Activated CD8-positive, alpha-beta T cell treated with anti-CD3 and anti-CD28 coated beads, Interleukin-2, amount 10 ng/mL, durations not matched to agents 7 days and 5 days (primary cell): ENCODE measurements around the gene SH2D3C. TPM values are rescaled to one million over a fixed set of nuclear protein-coding genes. Genes with fewer than 3 reads are reported as not detected.

ENCODE experiments used
- ATAC-seq: fragments of 150-1000 bp; cut with Tn5 transposase; one replicate; pipeline ENCODE4 v1.10.0; 2021; ENCODE audit warnings: moderate library complexity
- CTCF ChIA-PET: fragments of 350-600 bp; sonication (Branson Sonifier 250); formaldehyde crosslinking; loops from one replicate; lab custom pipeline; 2021; ENCODE audit warnings: antibody characterized with exemption; lab: Charles Lee
- POLR2A ChIA-PET: fragments of 350-600 bp; sonication (Branson Sonifier 250); formaldehyde crosslinking; loops from one replicate; lab custom pipeline; 2021; ENCODE audit warnings: antibody characterized with exemption; lab: Charles Lee
- DNase-seq: peaks from one replicate; pipeline ENCODE4 v3.0.0-alpha.2; 2020
- H3K27ac Mint-ChIP-seq: one replicate; pipeline ENCODE4 v1.8.0; 2021; ENCODE audit warnings: mild to moderate bottlenecking, mixed read lengths
- H3K27me3 Mint-ChIP-seq: one replicate; pipeline ENCODE4 v1.8.0; 2021; ENCODE audit warnings: low read depth, mixed read lengths
- H3K36me3 Mint-ChIP-seq: one replicate; pipeline ENCODE4 v1.8.0; 2021; ENCODE audit warnings: low read depth, mixed read lengths
- H3K4me1 Mint-ChIP-seq: one replicate; pipeline ENCODE4 v1.8.0; 2021; ENCODE audit warnings: low read depth, mixed read lengths
- H3K4me3 Mint-ChIP-seq: one replicate; pipeline ENCODE4 v1.8.0; 2021; ENCODE audit warnings: mild to moderate bottlenecking, mixed read lengths
- H3K9me3 Mint-ChIP-seq: one replicate; pipeline ENCODE4 v1.8.0; 2022; ENCODE audit warnings: mixed read lengths; ENCODE audit not compliant: insufficient read depth
- total RNA-seq, 2 experiments: library from RNA; stranded (reverse); gene quantifications; one replicate each; pipeline ENCODE4 v1.2.3, GENCODE V29; 2021

Gene SH2D3C
- total RNA-seq, 2 experiments from 2014 or later, result 75.6 to 77.5 TPM

DNA sequence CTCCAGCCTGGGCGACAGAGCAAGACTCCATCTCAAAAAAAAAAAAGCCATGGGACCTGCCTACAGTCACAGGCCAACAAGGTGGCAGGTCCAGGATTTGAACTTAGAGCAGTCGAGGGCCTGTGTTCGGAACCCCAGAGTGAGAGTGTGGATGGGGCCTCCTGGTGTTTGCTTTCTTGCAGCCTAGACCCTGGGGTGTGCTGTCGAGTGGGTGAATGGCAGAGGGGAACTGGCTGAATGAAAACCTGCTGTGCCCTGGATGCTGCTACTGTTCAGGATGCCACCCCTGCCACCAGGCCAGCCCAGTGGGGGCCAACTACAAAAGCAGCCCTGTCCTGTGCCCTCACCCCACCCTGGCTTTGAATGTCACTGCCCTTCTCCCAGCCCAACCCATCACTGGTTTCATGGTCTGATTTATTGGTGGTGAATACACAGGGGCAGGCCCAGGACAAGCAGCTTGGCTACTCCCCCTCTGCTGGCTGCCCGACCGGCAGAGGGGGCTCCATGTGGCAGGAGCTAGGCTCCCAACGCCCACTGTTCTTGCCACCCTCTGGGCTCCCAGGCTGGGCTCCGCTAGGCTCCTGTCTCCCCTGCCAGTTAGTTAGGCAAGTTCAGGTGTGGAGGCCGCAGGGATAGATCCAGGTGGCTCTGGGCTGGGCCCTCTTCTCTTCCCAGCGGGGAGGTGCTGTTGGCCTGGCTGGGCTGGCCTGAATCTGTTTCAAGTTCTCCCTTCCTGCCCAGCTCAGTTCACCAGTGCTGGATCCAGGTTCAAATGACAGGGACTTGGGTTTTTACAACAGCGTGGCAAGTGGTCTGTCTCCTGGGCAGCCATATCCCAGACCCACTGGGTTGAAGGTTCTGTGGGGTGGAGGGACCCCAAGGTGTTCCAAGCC is 36.4 kb upstream of the SH2D3C start:
- ChIA-PET POLR2A (no interaction called here), CTCF (no interaction called here)

DNA sequence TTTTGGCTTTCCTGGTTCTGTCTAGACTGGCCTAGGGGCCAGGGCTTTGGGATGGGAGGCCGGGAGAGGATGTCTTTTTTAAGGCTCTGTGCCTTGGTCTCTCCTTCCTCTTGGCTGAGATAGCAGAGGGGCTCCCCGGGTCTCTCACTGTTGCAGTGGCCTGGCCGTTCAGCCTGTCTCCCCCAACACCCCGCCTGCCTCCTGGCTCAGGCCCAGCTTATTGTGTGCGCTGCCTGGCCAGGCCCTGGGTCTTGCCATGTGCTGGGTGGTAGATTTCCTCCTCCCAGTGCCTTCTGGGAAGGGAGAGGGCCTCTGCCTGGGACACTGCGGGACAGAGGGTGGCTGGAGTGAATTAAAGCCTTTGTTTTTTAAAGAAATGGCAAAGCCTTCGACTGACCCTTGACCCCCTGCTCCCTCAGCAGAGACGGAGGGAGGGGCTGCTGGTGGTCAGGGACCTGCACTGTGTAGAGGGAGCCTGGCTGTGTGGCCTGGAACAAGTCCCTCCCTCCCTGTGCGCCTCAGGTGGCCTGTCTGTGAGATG is 35.3 kb upstream of the SH2D3C start:
- H3K9me3 Mint-ChIP-seq, result no peaks in the 10 kb centered on the region
- ChIA-PET CTCF (interaction anchor here (1.2 kb wide), 1 partner anchor 44 kb away, joined by 3 read pairs; no protein-coding TSS in a partner anchor), POLR2A (no interaction called here)
- no peak for DNase-seq
- no peak overlapping the region for H3K4me3 Mint-ChIP-seq
- H3K36me3 Mint-ChIP-seq, result peaks cover 38% of the 10 kb centered on the region
- ATAC-seq, result no peak
- no peaks in the 10 kb centered on the region for H3K27me3 Mint-ChIP-seq
- peaks cover 3% of the 10 kb centered on the region for H3K4me1 Mint-ChIP-seq
- H3K27ac Mint-ChIP-seq, result no peak overlapping the region

More for the DNA sequence above, 36.4 kb upstream of the SH2D3C start:
- H3K4me1 Mint-ChIP-seq, result no peaks in the 10 kb centered on the region
- peaks cover 32% of the 10 kb centered on the region for H3K36me3 Mint-ChIP-seq
- no peaks in the 10 kb centered on the region for H3K9me3 Mint-ChIP-seq
- DNase-seq, result no peak
- no peak for ATAC-seq
- H3K27me3 Mint-ChIP-seq, result no peaks in the 10 kb centered on the region
- no peak overlapping the region for H3K4me3 Mint-ChIP-seq
- peak overlapping the region; percentile 64 for H3K27ac Mint-ChIP-seq

DNA sequence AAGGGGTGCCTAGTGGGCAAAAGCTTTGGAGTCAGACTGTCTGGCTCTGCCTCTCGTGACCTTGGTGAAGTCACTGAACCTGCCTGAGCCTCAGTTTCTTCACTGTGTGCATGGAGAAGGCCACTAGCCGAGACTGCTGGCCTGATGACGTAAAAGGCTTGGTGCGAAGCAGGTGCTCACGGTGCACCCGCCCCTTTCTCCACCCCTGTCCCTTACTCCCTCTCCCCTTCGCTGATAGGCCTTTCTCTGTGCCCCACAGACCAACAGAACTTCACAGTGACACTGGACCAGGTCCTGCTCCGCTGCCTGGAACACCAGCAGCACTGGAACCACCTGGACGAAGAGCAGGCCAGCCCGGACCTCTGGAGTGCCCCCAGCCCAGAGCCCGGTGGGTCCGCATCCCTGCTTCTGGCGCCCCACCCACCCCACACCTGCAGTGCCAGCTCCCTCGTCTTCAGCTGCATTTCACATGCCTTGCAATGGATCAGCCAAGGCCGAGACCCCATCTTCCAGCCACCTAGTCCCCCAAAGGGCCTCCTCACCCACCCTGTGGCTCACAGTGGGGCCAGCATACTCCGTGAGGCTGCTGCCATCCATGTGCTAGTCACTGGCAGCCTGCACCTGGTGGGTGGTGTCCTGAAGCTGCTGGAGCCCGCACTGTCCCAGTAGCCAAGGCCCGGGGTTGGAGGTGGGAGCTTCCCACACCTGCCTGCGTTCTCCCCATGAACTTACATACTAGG is 34.6 kb upstream of the SH2D3C start:
- H3K9me3 Mint-ChIP-seq, result no peaks in the 10 kb centered on the region
- H3K27ac Mint-ChIP-seq, result no peak overlapping the region
- DNase-seq (no peak), ATAC-seq (no peak)
- H3K36me3 Mint-ChIP-seq, result peaks cover 32% of the 10 kb centered on the region
- H3K27me3 Mint-ChIP-seq, result no peaks in the 10 kb centered on the region
- ChIA-PET CTCF (interaction anchor here (1.1 to 1.2 kb wide), 2 partner anchors 44 to 57 kb away, joined by 3 to 5 read pairs; no protein-coding TSS in a partner anchor), POLR2A (no interaction called here)
- H3K4me3 Mint-ChIP-seq, result no peak overlapping the region
- peaks cover 3% of the 10 kb centered on the region for H3K4me1 Mint-ChIP-seq

DNA sequence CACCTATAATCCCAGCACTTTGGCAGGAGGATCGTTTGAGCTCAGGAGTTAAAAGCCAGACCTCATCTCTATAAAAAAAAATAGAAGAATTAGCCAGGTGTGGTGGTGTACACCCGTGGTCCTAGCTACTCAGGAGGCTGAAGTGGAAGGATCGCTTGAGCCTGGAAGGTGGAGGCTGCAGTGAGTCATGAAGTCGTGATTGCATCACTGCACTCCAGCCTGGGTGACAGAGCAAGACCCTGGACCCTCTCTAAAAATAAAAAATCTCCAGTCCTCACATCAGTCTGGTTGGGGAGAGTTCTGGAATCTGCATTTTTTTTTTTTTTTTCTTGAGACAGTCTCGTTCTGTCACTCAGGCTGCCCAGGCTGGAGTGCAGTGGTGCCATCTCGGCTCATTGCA is 33.5 kb upstream of the SH2D3C start:
- POLR2A ChIA-PET, result no interaction called here
- Mint-ChIP-seq H3K9me3 (no peaks in the 10 kb centered on the region), H3K36me3 (peaks cover 32% of the 10 kb centered on the region), H3K27me3 (no peaks in the 10 kb centered on the region), H3K27ac (no peak overlapping the region), H3K4me1 (peaks cover 8% of the 10 kb centered on the region), H3K4me3 (no peak overlapping the region)
- ATAC-seq (no peak), DNase-seq (no peak)
- CTCF ChIA-PET, result interaction anchor here (1.1 kb wide), 1 partner anchor 58 kb away, joined by 5 read pairs; no protein-coding TSS in a partner anchor

GRCh38 chr9:127810378-127811187 is 32.1 kb upstream of the SH2D3C start:
- peaks cover 15% of the 10 kb centered on the region for H3K4me1 Mint-ChIP-seq
- POLR2A ChIA-PET, result no interaction called here
- no peak overlapping the region for H3K4me3 Mint-ChIP-seq
- CTCF ChIA-PET, result no interaction called here
- ATAC-seq, result no peak
- no peak for DNase-seq
- H3K9me3 Mint-ChIP-seq, result no peaks in the 10 kb centered on the region
- H3K27ac Mint-ChIP-seq, result no peak overlapping the region
- no peaks in the 10 kb centered on the region for H3K27me3 Mint-ChIP-seq
- H3K36me3 Mint-ChIP-seq, result peaks cover 37% of the 10 kb centered on the region

DNA sequence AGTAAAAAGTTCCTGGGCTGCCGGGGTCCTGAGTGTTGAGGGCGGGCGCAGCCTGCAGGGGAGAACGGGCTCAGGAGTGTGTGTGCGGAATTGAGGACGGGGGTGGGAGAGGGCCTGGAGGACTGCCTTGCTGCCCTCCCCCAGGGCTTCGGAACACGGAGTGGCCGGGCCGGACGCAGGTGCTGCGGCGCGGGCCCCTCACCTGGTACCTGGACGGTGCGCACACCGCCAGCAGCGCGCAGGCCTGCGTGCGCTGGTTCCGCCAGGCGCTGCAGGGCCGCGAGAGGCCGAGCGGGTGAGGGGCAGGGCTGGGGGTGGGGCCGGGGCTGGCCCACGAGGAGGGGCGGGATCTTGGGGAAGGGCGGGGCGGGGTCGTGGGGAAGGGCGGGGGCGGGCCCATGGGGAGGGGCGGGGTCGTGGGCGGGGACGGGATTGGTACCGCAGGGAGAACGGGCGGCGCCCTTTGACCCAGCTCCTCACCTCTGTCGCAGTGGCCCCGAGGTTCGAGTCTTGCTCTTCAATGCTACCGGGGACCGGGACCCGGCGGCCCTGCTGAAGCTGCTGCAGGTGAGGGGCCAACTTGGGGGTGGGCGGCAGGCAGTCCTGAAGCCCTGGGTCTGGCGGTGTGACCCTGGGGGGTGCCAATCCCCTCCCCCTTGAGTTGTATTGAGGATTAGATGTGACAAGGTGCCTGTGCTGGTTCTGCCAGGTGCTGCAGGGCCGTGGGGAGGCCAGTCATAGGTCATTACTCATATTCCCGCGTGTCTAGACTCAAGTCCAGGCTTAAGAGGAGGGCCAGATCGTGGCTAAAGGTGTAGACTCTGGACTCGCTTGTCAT is 31.3 kb upstream of the SH2D3C start:
- Mint-ChIP-seq H3K4me3 (no peak overlapping the region), H3K27me3 (no peaks in the 10 kb centered on the region), H3K36me3 (peaks cover 38% of the 10 kb centered on the region), H3K4me1 (peaks cover 16% of the 10 kb centered on the region), H3K27ac (no peak overlapping the region), H3K9me3 (no peaks in the 10 kb centered on the region)
- ATAC-seq (no peak), DNase-seq (no peak)
- ChIA-PET CTCF (interaction anchor here (1.2 to 1.9 kb wide), 3 partner anchors 60 to 111 kb away, joined by 3 to 9 read pairs (median 4); partner anchors contain the start of gene ST6GALNAC4), POLR2A (interaction anchor here (0.9 kb wide), 1 partner anchor 13 kb away, joined by 3 read pairs; no protein-coding TSS in a partner anchor)

DNA sequence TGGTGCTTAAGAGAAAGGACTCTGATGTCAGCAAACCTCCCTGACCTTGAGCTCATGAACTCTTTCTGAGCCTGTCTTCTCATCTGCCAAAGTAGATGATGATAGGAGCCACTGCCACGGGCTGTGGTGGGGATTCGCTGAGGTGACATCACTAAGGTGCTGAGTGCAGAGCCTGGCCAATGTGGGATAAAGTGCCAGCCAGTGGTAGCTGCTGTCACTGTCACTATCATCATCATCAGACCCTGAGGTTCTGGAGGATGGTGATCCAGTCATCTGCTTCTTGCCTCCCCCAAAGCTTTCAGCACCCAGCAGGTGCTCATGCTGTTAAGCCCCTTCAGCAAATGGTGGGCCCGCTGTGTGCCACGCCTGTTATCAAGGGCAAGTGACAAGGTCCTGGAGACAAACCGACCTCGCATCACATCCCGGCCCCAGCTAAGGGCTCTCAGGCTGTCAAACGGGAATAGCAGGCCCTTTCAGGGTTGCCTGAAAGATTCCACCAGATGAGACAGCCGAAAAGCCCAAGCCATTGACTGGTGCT is 30.6 kb upstream of the SH2D3C start:
- POLR2A ChIA-PET, result interaction anchor here (0.7 to 0.9 kb wide), 2 partner anchors 12 to 87 kb away, joined by 3 to 4 read pairs; no protein-coding TSS in a partner anchor
- ATAC-seq (peak; percentile 37), DNase-seq (peak; percentile 38)
- Mint-ChIP-seq H3K27me3 (no peaks in the 10 kb centered on the region), H3K36me3 (peaks cover 40% of the 10 kb centered on the region), H3K27ac (peak overlapping the region; percentile 11), H3K4me3 (no peak overlapping the region), H3K4me1 (peaks cover 22% of the 10 kb centered on the region), H3K9me3 (no peaks in the 10 kb centered on the region)
- CTCF ChIA-PET, result interaction anchor here (1.2 to 1.9 kb wide), 3 partner anchors 60 to 112 kb away, joined by 3 to 9 read pairs (median 4); partner anchors contain the start of gene ST6GALNAC4

- H3K9me3 Mint-ChIP-seq, result no peaks in the 10 kb centered on the region
- no peak overlapping the region for H3K27ac Mint-ChIP-seq
- ATAC-seq, result peak; percentile 4
- H3K4me1 Mint-ChIP-seq, result peaks cover 26% of the 10 kb centered on the region
- no peaks in the 10 kb centered on the region for H3K27me3 Mint-ChIP-seq
- CTCF ChIA-PET, result interaction anchor here (1.2 to 1.9 kb wide), 3 partner anchors 61 to 113 kb away, joined by 3 to 9 read pairs (median 4); partner anchors contain the start of gene ST6GALNAC4
- POLR2A ChIA-PET, result interaction anchor here (0.7 to 0.9 kb wide), 2 partner anchors 12 to 88 kb away, joined by 3 to 4 read pairs; no protein-coding TSS in a partner anchor
- H3K4me3 Mint-ChIP-seq, result no peak overlapping the region
- no peak for DNase-seq
- peaks cover 38% of the 10 kb centered on the region for H3K36me3 Mint-ChIP-seq
Observed at GRCh38 chr9:127808347-127809001, 30.0 kb upstream of the SH2D3C start.

DNA sequence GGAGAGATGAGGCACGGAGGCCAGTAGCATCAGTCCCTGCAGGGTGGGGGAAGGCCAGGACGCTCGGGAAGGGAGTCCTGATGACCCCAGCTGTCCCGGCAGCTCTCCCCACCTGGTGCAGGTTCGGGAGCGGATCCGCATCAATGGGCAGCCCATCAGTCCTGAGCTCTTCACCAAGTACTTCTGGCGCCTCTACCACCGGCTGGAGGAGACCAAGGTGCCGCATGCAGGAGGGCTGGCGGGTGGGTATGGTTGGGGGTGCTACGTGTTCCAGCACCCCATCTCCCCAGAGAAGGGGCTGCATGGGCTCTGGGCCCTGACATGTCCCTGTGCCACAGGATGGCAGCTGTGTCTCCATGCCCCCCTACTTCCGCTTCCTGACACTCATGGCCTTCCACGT is 28.4 kb upstream of the SH2D3C start:
- DNase-seq (no peak), ATAC-seq (no peak)
- Mint-ChIP-seq H3K27me3 (no peaks in the 10 kb centered on the region), H3K27ac (peak overlapping the region; percentile 71), H3K4me3 (no peak overlapping the region), H3K36me3 (peaks cover 36% of the 10 kb centered on the region), H3K4me1 (peaks cover 33% of the 10 kb centered on the region), H3K9me3 (no peaks in the 10 kb centered on the region)
- ChIA-PET POLR2A (no interaction called here), CTCF (interaction anchor here (1.1 to 1.4 kb wide), 3 partner anchors 9 to 72 kb away, joined by 3 to 6 read pairs (median 6); partner anchors contain the start of gene TOR2A)
